Transverse colon (tissue), 4 donors: ENCODE data around the gene WASF2. TPM values are rescaled to one million over a fixed set of nuclear protein-coding genes. Genes with fewer than 3 reads are reported as not detected.

Experiments used
- DNase-seq: peaks from one replicate; pipeline ENCODE4 v3.0.0-alpha.2; 2019
- H3K27ac ChIP-seq, 4 donors: fragments of 200-600 bp; sonication (generic); 2 replicates each; pipeline ENCODE4 v1.5.1; 2016 to 2018; ENCODE audit warnings: inconsistent platforms in 4 of 4
- H3K27me3 ChIP-seq: fragments of 200-600 bp; sonication (generic); 2 replicates; pipeline ENCODE4 v1.5.1; 2017; ENCODE audit warnings: inconsistent platforms
- H3K36me3 ChIP-seq, 4 donors: fragments of 200-600 bp; sonication (generic); 2 replicates each; pipeline ENCODE4 v1.5.1; 2017 to 2019; ENCODE audit warnings: inconsistent platforms in 4 of 4
- H3K4me1 ChIP-seq, 4 donors: fragments of 200-600 bp; sonication (generic); 2 replicates each; pipeline ENCODE4 v1.5.1; 2017 to 2020; ENCODE audit warnings: inconsistent platforms in 4 of 4
- H3K4me3 ChIP-seq, 4 donors: fragments of 200-600 bp; sonication (generic); 1 replicate in 1 of 4; 2 replicates in 3 of 4; pipeline versions ENCODE4 v1.5.1 to v1.6.1; 2017 to 2019; ENCODE audit warnings: inconsistent platforms in 4 of 4
- H3K9me3 ChIP-seq, 2 donors: fragments of 200-600 bp; sonication (generic); 2 replicates each; pipeline ENCODE4 v1.5.1; 2017 to 2019; ENCODE audit warnings: inconsistent platforms in 2 of 2
- CTCF ChIP-seq, 5 experiments: fragments of 200-600 bp in 3 of 5; fragments of 450-650 bp in 2 of 5; sonication (generic) in 3 of 5; IDR thresholded peaks; 1 replicate in 2 of 5; 2 replicates in 3 of 5; pipeline ENCODE4 v1.5.1; 2016 to 2017; ENCODE audit warnings: antibody characterized with exemption in 5 of 5, inconsistent platforms in 3 of 5, mild to moderate bottlenecking in 2 of 5, moderate library complexity in 1 of 5
- EP300 ChIP-seq: sonication (generic); formaldehyde crosslinking; IDR thresholded peaks from one replicate; pipeline ENCODE4 v1.6.1; 2017; ENCODE audit warnings: antibody characterized with exemption, low read depth
- POLR2A ChIP-seq: fragments of 450-650 bp; IDR thresholded peaks from one replicate; pipeline ENCODE4 v1.6.1; 2016; ENCODE audit warnings: antibody characterized with exemption, mild to moderate bottlenecking, moderate library complexity
- POLR2AphosphoS5 ChIP-seq, 3 donors: sonication (generic); formaldehyde crosslinking; IDR thresholded peaks; one replicate each; pipeline ENCODE4 v1.6.1; 2016; ENCODE audit warnings: antibody characterized with exemption in 3 of 3
- WGBS, 2 donors: methylation state at CpG; one replicate each; pipeline ENCODE4 v1.1.5; 2018; ENCODE audit warnings: low coverage in 1 of 2; 5-methylcytosine and 5-hydroxymethylcytosine counted together
- in situ Hi-C, 4 donors: fragments of 200-750 bp; cut with MboI; loops; one replicate each; pipeline versions ENCODE4 v1.15.0 to v1.15.1; 2017; ENCODE audit warnings: low sequenced_read_pairs in 3 of 4, low pct_ligation_motif_present in 1 of 4, low pct_unique_long_range_greater_than_20kb in 1 of 4
- intact Hi-C: fragments of 100-400 bp; cut with DNase I; formaldehyde crosslinking; loops from one replicate; pipeline ENCODE4 v1.15.1; 2023; ENCODE audit warnings: low total_unique reads
- total RNA-seq, 4 donors: library from RNA; depleted of rRNA; stranded (reverse); fragments of >200 nt; gene quantifications; one replicate each; pipeline ENCODE4 v1.1.0, GENCODE V29; 2016

The WASF2 gene
- total RNA-seq, 4 donors from 2014 or later: 34.6 to 114 (median 60.9) TPM

GRCh38 chr1:27361553-27361952, 128.4 kb downstream of the WASF2 start:
- TF ChIP-seq POLR2AphosphoS5 (IDR thresholded peaks at IDR 0.05): no peak
- no peak for TF ChIP-seq EP300
- TF ChIP-seq POLR2A: no peak
- TF ChIP-seq CTCF (IDR thresholded peaks at IDR 0.05): no peak
- Histone ChIP-seq H3K27me3 (no peaks in the 10 kb centered on the region), H3K36me3 (no peaks in the 10 kb centered on the region), H3K4me1 (peaks cover 16 to 34% (median 31%) of the 10 kb centered on the region in 4 donors), H3K4me3 (no peak overlapping the region), H3K27ac (no peak overlapping the region), H3K9me3 (no peaks in the 10 kb centered on the region)
- in situ Hi-C loops: no loop called here
- intact Hi-C loops: no loop called here
- WGBS, 2 donors: 100% methylated on average over 6 of the region's 8 CpGs; no CpG with 5 or more reads in 1 of the 2 donors
- no peak for DNase-seq

GRCh38 chr1:27361044-27361402, 128.9 kb downstream of the WASF2 start:
- Histone ChIP-seq H3K27me3 (no peaks in the 10 kb centered on the region), H3K4me3 (no peak overlapping the region), H3K27ac (no peak overlapping the region), H3K4me1 (peaks cover 16 to 38% (median 34%) of the 10 kb centered on the region in 4 donors), H3K36me3 (no peaks in the 10 kb centered on the region), H3K9me3 (no peaks in the 10 kb centered on the region)
- WGBS, 2 donors: 89% methylated on average over 19 of the region's 21 CpGs; no CpG with 5 or more reads in 1 of the 2 donors
- DNase-seq: no peak
- intact Hi-C loops (no loop called here), in situ Hi-C loops (no loop called here)
- TF ChIP-seq POLR2AphosphoS5 (IDR thresholded peaks at IDR 0.05) (no peak), CTCF (IDR thresholded peaks at IDR 0.05) (no peak), EP300 (no peak), POLR2A (no peak)

GRCh38 chr1:27360159-27361043, 129.6 kb downstream of the WASF2 start:
- TF ChIP-seq POLR2A (no peak), POLR2AphosphoS5 (IDR thresholded peaks at IDR 0.05) (no peak), CTCF (IDR thresholded peaks at IDR 0.05) (no peak), EP300 (no peak)
- 30 to 59% methylated on average over 2 to 53 of the region's 71 CpGs for WGBS, 2 donors
- H3K9me3 ChIP-seq: no peaks in the 10 kb centered on the region
- no peaks in the 10 kb centered on the region for H3K36me3 ChIP-seq
- in situ Hi-C loops (no loop called here), intact Hi-C loops (no loop called here)
- peak; percentile 52 for DNase-seq
- peaks cover 16 to 38% (median 33%) of the 10 kb centered on the region in 4 donors for H3K4me1 ChIP-seq
- H3K4me3 ChIP-seq: peak overlapping the region in 3 of 4 donors; percentile 1 to 34 (median 32)
- H3K27me3 ChIP-seq: no peaks in the 10 kb centered on the region
- H3K27ac ChIP-seq: no peak overlapping the region

GRCh38 chr1:27359822-27360158, 130.2 kb downstream of the WASF2 start:
- no peaks in the 10 kb centered on the region for H3K27me3 ChIP-seq
- TF ChIP-seq POLR2AphosphoS5 (IDR thresholded peaks at IDR 0.05) (no peak), POLR2A (no peak), EP300 (no peak), CTCF (IDR thresholded peaks at IDR 0.05) (no peak)
- peak overlapping the region in 2 of 4 donors; percentile 32 to 34 for H3K4me3 ChIP-seq
- no peak for DNase-seq
- intact Hi-C loops: no loop called here
- no peaks in the 10 kb centered on the region for H3K9me3 ChIP-seq
- WGBS, 2 donors: 65 to 80% methylated on average over 1 to 9 of the region's 9 CpGs
- H3K4me1 ChIP-seq: peaks cover 12 to 32% (median 27%) of the 10 kb centered on the region in 4 donors
- in situ Hi-C loops: no loop called here
- no peaks in the 10 kb centered on the region for H3K36me3 ChIP-seq
- no peak overlapping the region for H3K27ac ChIP-seq
